Measurements from ENCODE around the gene CHAF1B.
A peak's percentile ranks its signal among the peaks of the same experiment; 100 is the strongest.
"Not testable (repeated sequence)": the region's sequence is repeated elsewhere in the genome, so short reads cannot be mapped to it uniquely, and the experiment has no call there.

The CHAF1B gene

GRCh38 chr21:36388096-36388495, 2.9 kb downstream of the CHAF1B start:
- no peak for DNase-seq (ENCODE audit: low read depth in 2 of 2)

- DNase-seq (ENCODE audit: low read depth in 2 of 2), result no peak
These were observed 3.6 kb downstream of the CHAF1B start for GRCh38 chr21:36388835-36389234.

- not testable (repeated sequence) for DNase-seq (ENCODE audit: low read depth in 2 of 2)
These were observed 6.5 kb downstream of the CHAF1B start for GRCh38 chr21:36391649-36392048.

GRCh38 chr21:36395353-36396111, 10.3 kb downstream of the CHAF1B start:
- no peak for DNase-seq (ENCODE audit: low read depth in 2 of 2)

- DNase-seq (ENCODE audit: low read depth in 2 of 2), result no peak
These were observed 11.1 kb downstream of the CHAF1B start for GRCh38 chr21:36396325-36396724.

GRCh38 chr21:36396971-36397370, 11.8 kb downstream of the CHAF1B start:
- DNase-seq (ENCODE audit: low read depth in 2 of 2), result no peak

GRCh38 chr21:36397606-36398005, 12.4 kb downstream of the CHAF1B start:
- no peak for DNase-seq (ENCODE audit: low read depth in 2 of 2)

GRCh38 chr21:36399736-36400135, 14.5 kb downstream of the CHAF1B start:
- DNase-seq (ENCODE audit: low read depth in 2 of 2), result not testable (repeated sequence)

GRCh38 chr21:36400719-36401118, 15.5 kb downstream of the CHAF1B start:
- no peak for DNase-seq (ENCODE audit: low read depth in 2 of 2)

GRCh38 chr21:36402339-36402738, 17.1 kb downstream of the CHAF1B start:
- DNase-seq (ENCODE audit: low read depth in 2 of 2), result no peak

- DNase-seq (ENCODE audit: low read depth in 2 of 2), result no peak
These were observed 18.5 kb downstream of the CHAF1B start for GRCh38 chr21:36403713-36404112.

- no peak for DNase-seq (ENCODE audit: low read depth in 2 of 2)
These were observed 23.4 kb downstream of the CHAF1B start for GRCh38 chr21:36408568-36408967.

- no peak for DNase-seq (ENCODE audit: low read depth in 2 of 2)
These were observed 26.1 kb downstream of the CHAF1B start for GRCh38 chr21:36411301-36411700.

- DNase-seq (ENCODE audit: low read depth in 2 of 2), result no peak
These were observed 27.7 kb downstream of the CHAF1B start for GRCh38 chr21:36412916-36413315.

- no peak for DNase-seq (ENCODE audit: low read depth in 2 of 2)
These were observed 30.2 kb downstream of the CHAF1B start for GRCh38 chr21:36415375-36415774.

- no peak for DNase-seq (ENCODE audit: low read depth in 2 of 2)
These were observed 34.0 kb downstream of the CHAF1B start for GRCh38 chr21:36419241-36419640.

- peak in 1 of 2 donors; percentile 11 for DNase-seq (ENCODE audit: low read depth in 2 of 2)
These were observed 34.8 kb downstream of the CHAF1B start for GRCh38 chr21:36419996-36420395.

- DNase-seq (ENCODE audit: low read depth in 2 of 2), result no peak
These were observed 35.6 kb downstream of the CHAF1B start for GRCh38 chr21:36420571-36421339.

- no peak for DNase-seq (ENCODE audit: low read depth in 2 of 2)
These were observed 37.3 kb downstream of the CHAF1B start for GRCh38 chr21:36422279-36423098.

GRCh38 chr21:36423771-36424433, 38.7 kb downstream of the CHAF1B start:
- DNase-seq (ENCODE audit: low read depth in 2 of 2), result no peak

GRCh38 chr21:36424592-36424991, 39.4 kb downstream of the CHAF1B start:
- DNase-seq (ENCODE audit: low read depth in 2 of 2), result no peak

GRCh38 chr21:36425286-36425685, 40.1 kb downstream of the CHAF1B start:
- DNase-seq (ENCODE audit: low read depth in 2 of 2), result no peak
